HEK293T (cell line): ENCODE results near the gene AK1.

Source experiments
- CTCF ChIA-PET: fragments of 350-600 bp; formaldehyde crosslinking; extraction: SDS; loops from one replicate; lab custom pipeline; 2021; ENCODE audit warnings: antibody characterized with exemption, inconsistent platforms; lab: Yijun Ruan, JAX
- POLR2A ChIA-PET: fragments of 350-600 bp; formaldehyde crosslinking; extraction: SDS; loops from one replicate; lab custom pipeline; 2020; ENCODE audit warnings: antibody characterized with exemption, inconsistent platforms; lab: Yijun Ruan, JAX
- DNase-seq: peaks from one replicate; pipeline ENCODE4 v3.0.0; 2012; ENCODE audit warnings: mixed read lengths; ENCODE audit errors: extremely low spot score
- ARNT ChIP-seq: fragments of 450-650 bp; IDR thresholded peaks from 2 replicates; pipeline ENCODE4 v1.6.1; 2017; ENCODE audit warnings: mild to moderate bottlenecking
- BHLHE40 ChIP-seq: fragments of 450-650 bp; IDR thresholded peaks from 2 replicates; pipeline ENCODE4 v1.6.1; 2016; ENCODE audit warnings: mild to moderate bottlenecking, moderate library complexity, borderline replicate concordance
- CTBP1 ChIP-seq: fragments of 450-650 bp; IDR thresholded peaks from 2 replicates; pipeline ENCODE4 v1.6.1; 2016; ENCODE audit warnings: borderline replicate concordance
- ELF4 ChIP-seq: fragments of 450-650 bp; IDR thresholded peaks from 2 replicates; pipeline ENCODE4 v1.6.1; 2017; ENCODE audit warnings: antibody characterized with exemption
- FOXA1 ChIP-seq: fragments of 450-650 bp; IDR thresholded peaks from 2 replicates; pipeline ENCODE4 v1.6.1; 2016; ENCODE audit warnings: mild to moderate bottlenecking
- FOXK2 ChIP-seq: fragments of 450-650 bp; IDR thresholded peaks from 2 replicates; pipeline ENCODE4 v1.6.1; 2016; ENCODE audit warnings: mild to moderate bottlenecking
- FOXM1 ChIP-seq: fragments of 450-650 bp; IDR thresholded peaks from 2 replicates; pipeline ENCODE4 v1.6.1; 2017; ENCODE audit warnings: mild to moderate bottlenecking, borderline replicate concordance
- HDGF ChIP-seq: fragments of 450-650 bp; IDR thresholded peaks from 2 replicates; pipeline ENCODE4 v1.6.1; 2017; ENCODE audit warnings: antibody characterized with exemption, borderline replicate concordance
- L3MBTL2 ChIP-seq: fragments of 450-650 bp; conservative IDR thresholded peaks from 2 replicates; pipeline ENCODE4 v1.6.1; 2016; ENCODE audit warnings: mild to moderate bottlenecking
- LEF1 ChIP-seq: fragments of 450-650 bp; IDR thresholded peaks from 2 replicates; pipeline ENCODE4 v1.6.1; 2017; ENCODE audit warnings: mild to moderate bottlenecking, borderline replicate concordance
- NFRKB ChIP-seq: fragments of 450-650 bp; IDR thresholded peaks from 2 replicates; pipeline ENCODE4 v1.6.1; 2016; ENCODE audit warnings: mild to moderate bottlenecking, moderate library complexity
- SP1 ChIP-seq: fragments of 450-650 bp; IDR thresholded peaks from 2 replicates; pipeline ENCODE4 v1.6.1; 2017
- SUZ12 ChIP-seq: fragments of 450-650 bp; IDR thresholded peaks from 2 replicates; pipeline ENCODE4 v1.6.1; 2016; ENCODE audit warnings: mild to moderate bottlenecking
- TARDBP ChIP-seq: fragments of 450-650 bp; IDR thresholded peaks from 2 replicates; pipeline ENCODE4 v1.6.1; 2016
- ZNF384 ChIP-seq: fragments of 450-650 bp; IDR thresholded peaks from 2 replicates; pipeline ENCODE4 v1.6.1; 2016
- TF ChIP-seq, protein P1 (sequence below): fragments of 450-650 bp; IDR thresholded peaks from 2 replicates; pipeline ENCODE4 v1.6.1; 2016

AK1 gene

DNA sequence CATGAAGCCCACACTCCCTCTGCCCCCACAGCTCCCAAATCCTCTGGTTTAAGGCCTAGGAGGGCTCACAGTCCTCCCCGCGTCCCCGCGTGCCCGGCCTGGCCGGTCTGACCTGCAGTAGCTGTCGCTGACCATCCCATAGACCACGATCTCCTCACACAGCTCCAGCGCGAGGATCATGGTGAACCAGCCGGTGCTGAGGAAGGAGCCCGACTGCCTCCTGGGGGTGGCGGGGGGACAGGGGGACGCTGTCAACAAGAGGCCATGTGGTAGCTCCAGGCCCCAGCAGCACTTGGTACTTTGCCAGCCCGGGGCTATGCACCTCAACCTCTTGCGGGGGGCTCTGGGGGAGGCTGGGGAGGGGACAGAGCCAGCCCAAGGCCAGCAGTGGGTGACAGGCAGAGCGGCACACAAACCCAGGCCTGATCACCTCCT is 32.4 kb upstream of the AK1 start:
- no peak for DNase-seq
- ChIA-PET POLR2A (no interaction called here), CTCF (no interaction called here)
- no peak for TF ChIP-seq ELF4
- TF ChIP-seq FOXA1 = no peak
- TF ChIP-seq NFRKB = no peak
- no peak for TF ChIP-seq CTBP1

DNA sequence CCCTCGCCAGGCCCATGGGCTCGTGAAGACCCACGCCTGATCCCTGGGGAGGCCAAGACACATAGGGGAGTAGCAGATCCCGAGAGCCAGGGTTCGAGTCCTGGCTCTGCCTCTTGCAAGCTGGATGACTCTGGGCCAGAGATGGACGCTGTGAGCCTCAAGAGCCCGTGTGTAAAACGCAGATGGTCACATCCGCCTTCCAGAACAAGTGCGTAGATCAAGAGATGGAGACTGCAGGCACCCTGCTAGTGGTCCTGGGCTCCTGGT is 31.1 kb upstream of the AK1 start:
- CTCF ChIA-PET = no interaction called here
- POLR2A ChIA-PET = no interaction called here
- TF ChIP-seq BHLHE40 (no peak), L3MBTL2 (no peak), FOXM1 (no peak), TARDBP (no peak), ELF4 (no peak), ARNT (no peak), FOXA1 (no peak), CTBP1 (no peak), SP1 (no peak), SUZ12 (no peak), NFRKB (no peak), LEF1 (no peak), ZNF384 (no peak), FOXK2 (no peak)
- TF ChIP-seq, protein P1, sequence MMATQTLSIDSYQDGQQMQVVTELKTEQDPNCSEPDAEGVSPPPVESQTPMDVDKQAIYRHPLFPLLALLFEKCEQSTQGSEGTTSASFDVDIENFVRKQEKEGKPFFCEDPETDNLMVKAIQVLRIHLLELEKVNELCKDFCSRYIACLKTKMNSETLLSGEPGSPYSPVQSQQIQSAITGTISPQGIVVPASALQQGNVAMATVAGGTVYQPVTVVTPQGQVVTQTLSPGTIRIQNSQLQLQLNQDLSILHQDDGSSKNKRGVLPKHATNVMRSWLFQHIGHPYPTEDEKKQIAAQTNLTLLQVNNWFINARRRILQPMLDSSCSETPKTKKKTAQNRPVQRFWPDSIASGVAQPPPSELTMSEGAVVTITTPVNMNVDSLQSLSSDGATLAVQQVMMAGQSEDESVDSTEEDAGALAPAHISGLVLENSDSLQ = no peak
- no peak for DNase-seq

DNA sequence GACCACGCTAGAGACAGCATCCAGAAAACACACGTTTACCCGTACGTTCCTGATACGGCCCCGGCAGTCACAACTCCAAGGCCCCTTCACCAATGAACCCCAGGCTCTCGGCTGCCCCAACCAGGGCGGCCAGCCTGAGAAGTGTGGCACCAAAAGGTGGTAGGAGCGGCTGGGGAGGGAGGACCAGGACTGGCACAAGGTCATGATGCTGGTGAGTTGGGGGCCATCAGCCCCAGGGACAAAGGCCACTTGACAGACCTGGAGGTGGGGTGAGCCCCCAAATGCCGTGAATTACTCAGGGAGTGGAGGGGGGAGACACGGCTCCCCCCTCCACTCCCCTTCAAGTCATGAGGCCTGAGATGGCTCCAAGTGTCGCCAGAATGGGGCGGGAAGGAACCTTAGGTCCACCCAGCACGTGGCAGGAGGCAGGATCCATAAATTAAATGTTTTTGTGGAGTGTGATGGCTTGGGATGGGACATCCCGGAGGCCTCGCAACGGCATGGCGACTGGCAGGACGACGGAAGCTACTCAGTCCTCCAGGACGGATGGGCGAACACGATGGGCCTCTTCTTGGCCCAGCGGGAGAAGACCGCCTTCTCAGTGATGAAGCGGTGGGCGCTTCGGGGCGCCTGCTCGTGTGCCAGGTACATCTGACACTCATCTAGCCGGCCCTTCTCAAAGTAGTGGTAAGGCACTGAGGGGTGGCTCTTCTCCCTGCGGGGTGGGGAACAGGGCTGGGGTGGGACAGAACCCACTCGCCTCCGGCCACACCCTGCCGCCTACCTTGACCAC is 30.6 kb upstream of the AK1 start:
- no peak for DNase-seq
- ChIA-PET POLR2A (no interaction called here), CTCF (no interaction called here)
- TF ChIP-seq CTBP1 = no peak
- no peak for TF ChIP-seq FOXM1
- no peak for TF ChIP-seq FOXA1
- no peak for TF ChIP-seq ZNF384
- no peak for TF ChIP-seq HDGF
- TF ChIP-seq SP1 = no peak
- no peak for TF ChIP-seq TARDBP
- no peak for TF ChIP-seq FOXK2
- TF ChIP-seq SUZ12 = no peak
- TF ChIP-seq, protein P1 = no peak
- TF ChIP-seq ELF4 = no peak
- no peak for TF ChIP-seq ARNT
- TF ChIP-seq BHLHE40 = no peak
- no peak for TF ChIP-seq LEF1

DNA sequence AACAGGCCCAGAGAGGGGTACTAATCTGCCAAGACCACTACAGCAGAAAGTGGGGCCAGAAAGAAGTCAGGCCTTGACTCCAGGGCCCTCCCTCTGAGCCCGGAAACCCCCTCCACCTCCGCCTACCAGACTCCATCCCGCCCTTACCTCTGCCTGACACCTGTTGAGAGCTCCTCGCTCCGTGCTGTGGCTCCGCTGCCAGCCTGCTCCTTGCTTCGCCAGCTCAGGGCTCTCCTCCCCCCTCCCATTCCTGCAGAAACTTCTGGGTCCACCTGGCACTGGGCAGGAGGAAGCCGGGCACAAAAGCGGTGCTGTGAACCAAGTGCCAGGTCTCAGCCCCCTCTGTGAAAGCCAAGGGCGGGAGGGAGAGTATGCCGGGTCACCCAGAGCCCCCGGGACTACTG is 28.3 kb upstream of the AK1 start:
- TF ChIP-seq ZNF384 (no peak), NFRKB (no peak), HDGF (no peak), ELF4 (no peak), SUZ12 (no peak), L3MBTL2 (no peak), FOXM1 (no peak), SP1 (no peak), FOXA1 (no peak), LEF1 (no peak), FOXK2 (no peak), BHLHE40 (no peak), ARNT (no peak)
- TF ChIP-seq, protein P1 = no peak
- ChIA-PET POLR2A (interaction anchor here (1.1 kb wide), 1 partner anchor 9 kb away, joined by 4 read pairs; no protein-coding TSS in a partner anchor), CTCF (no interaction called here)
- DNase-seq = no peak

DNA sequence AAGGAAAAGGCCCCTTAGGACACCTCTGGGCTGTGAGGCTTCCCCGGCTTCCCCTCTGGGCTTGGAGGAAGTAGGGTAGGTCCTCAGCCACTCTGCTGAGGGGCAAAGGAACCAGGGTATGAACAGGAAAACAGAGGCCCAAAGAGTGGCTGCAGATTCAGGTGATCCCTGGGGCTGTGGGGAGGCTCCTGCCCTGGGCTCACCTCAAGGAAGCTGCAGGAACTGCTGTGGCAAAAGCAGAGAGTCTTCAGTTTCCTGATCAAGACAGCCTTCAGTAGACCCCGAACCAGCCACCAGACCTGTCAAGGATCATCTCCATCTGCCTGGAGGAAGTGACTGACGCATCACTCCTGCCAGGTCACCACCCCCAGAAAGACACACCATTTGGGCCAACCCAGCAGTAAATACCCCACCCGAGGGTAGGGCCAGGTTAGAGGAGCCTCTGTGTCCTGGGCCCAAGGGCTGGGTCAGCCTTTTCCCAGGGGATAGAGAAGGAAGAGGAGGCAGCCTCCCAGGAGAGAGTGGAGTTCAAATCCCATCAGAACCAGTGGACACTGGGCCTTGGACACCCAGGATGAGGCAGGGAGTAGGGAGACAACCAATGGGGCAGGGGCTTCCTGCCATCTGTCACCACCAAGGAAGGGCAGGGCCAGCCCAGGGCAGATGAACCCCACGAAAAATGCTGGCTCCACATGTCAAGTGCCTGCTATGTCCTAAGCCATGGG is 27.7 kb upstream of the AK1 start:
- CTCF ChIA-PET = interaction anchor here (1.1 kb wide), 1 partner anchor 170 kb away, joined by 3 read pairs; the partner anchor contains the start of gene TOR2A
- POLR2A ChIA-PET = no interaction called here
- TF ChIP-seq SP1 = no peak
- TF ChIP-seq NFRKB = no peak
- DNase-seq = no peak

DNA sequence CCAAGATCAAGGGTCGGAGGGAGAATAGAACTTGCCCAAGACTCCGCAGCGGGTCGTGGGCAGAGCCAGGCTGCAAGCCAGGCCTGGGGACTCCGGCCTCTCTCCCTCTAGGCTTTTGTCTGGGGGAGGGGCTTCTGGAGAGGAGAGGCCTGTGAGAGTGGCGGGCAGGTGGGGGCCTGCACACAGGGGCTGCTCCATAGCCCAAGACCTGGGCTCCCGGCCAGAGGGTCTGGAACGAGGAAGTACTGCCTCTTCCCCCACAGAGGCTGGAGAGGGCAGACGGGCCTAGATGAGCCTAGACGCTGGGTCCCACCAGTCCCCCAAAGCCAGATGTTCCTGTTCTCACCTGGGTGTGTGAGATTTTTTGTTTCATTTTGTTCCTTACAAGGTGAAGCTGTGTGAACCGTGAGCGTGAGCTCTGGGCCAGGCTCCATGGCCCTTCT is 27.1 kb upstream of the AK1 start:
- CTCF ChIA-PET = interaction anchor here (1.1 kb wide), 1 partner anchor 170 kb away, joined by 3 read pairs; the partner anchor contains the start of gene TOR2A
- no peak for DNase-seq
- POLR2A ChIA-PET = no interaction called here
- TF ChIP-seq BHLHE40 (no peak), SP1 (no peak), HDGF (no peak), ELF4 (no peak), FOXK2 (no peak), ARNT (no peak), SUZ12 (no peak), LEF1 (no peak), L3MBTL2 (no peak), ZNF384 (no peak), FOXM1 (no peak), CTBP1 (no peak), FOXA1 (no peak), TARDBP (no peak), NFRKB (no peak)
- TF ChIP-seq, protein P1 = no peak
